Renal cortical epithelial cell (primary cell): ENCODE measurements around the gene KDM4C. TPM values are rescaled to one million over a fixed set of nuclear protein-coding genes. Genes with fewer than 3 reads are reported as not detected.

Experiments
- DNase-seq: peaks from one replicate; pipeline ENCODE4 v3.0.0-alpha.2; 2011; ENCODE audit warnings: low read depth
- total RNA-seq: library from RNA; depleted of rRNA; stranded (reverse); fragments of >200 nt; gene quantifications from 2 replicates; pipeline ENCODE4 v1.2.3, GENCODE V29; 2014

The KDM4C gene
- total RNA-seq, 1 donor from 2014 or later, result 52.4 TPM

GRCh38 chr9:7042124-7042523 lies 284.4 kb downstream of the KDM4C start:
- DNase-seq, result peak; percentile 34

- peak; percentile 38 for DNase-seq
Observed at GRCh38 chr9:7045361-7045760, 287.6 kb downstream of the KDM4C start.

DNA sequence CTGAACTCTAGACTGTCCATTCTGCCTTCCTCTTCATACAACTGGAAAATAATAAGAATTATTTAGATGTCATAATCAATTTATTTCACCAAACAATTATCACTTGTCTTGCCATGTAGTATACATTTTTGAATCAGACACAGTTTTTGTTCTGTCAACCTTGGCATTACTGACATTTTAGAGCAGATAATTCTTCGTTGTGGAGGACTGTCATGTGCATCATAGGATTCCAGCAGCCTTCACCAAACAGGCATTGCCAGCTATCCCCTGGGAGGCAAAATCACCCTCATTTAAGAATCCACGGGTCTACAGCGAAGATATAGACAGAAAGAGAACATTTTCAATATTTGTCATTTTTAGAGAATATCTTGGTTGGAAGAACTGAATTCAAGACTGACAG lies 293.9 kb downstream of the KDM4C start:
- no peak for DNase-seq

DNA sequence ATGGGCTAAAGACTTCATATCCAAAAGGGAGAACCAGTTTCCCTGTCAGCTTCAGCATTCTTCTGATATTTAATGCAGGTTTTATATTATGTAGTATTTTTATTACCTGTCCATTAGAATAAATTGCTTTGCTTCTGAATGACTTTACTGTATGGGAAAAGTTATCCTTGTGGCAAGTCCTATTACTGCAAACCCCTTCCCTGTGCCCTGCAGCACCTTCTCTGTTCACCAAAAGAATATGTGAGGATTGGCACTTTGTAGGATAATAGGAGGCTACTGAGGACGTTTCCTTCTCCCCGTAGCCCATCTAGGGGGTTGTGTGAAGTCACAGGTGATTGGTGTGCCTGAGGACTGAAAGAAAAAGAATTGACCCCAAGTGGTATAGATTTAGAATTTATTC lies 296.1 kb downstream of the KDM4C start:
- DNase-seq, result no peak

- DNase-seq, result no peak
Observed at GRCh38 chr9:7055171-7055903, 297.6 kb downstream of the KDM4C start.

- no peak for DNase-seq
Observed at GRCh38 chr9:7056254-7056653, 298.5 kb downstream of the KDM4C start.

GRCh38 chr9:7058473-7058872 lies 300.7 kb downstream of the KDM4C start:
- no peak for DNase-seq

- DNase-seq, result no peak
Observed at GRCh38 chr9:7067169-7067568, 309.4 kb downstream of the KDM4C start.

- DNase-seq, result no peak
Observed at GRCh38 chr9:7071916-7072315, 314.1 kb downstream of the KDM4C start.

DNA sequence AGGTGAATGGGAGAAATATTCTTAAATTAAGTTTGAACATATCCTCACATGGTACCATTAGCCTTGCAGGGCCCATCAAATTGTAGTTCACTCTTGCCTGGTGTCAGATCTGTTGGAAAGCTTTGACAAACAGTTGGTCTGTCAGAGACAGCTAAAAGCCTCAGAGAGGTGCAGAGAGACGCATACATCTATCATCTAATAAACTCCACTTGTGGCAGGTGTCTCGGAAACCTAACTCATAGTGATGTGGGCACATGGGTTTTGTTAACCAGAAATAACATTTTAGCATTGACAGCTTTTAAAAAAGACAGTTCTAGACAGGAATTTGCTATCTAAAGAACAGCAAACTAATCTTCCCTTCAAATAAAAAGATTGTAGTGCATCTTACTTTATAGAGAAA lies 315.9 kb downstream of the KDM4C start:
- DNase-seq, result no peak

GRCh38 chr9:7075154-7075553 lies 317.4 kb downstream of the KDM4C start:
- DNase-seq, result no peak

- DNase-seq, result no peak
Observed at GRCh38 chr9:7079051-7079450, 321.3 kb downstream of the KDM4C start.

GRCh38 chr9:7081065-7081600 lies 323.4 kb downstream of the KDM4C start:
- DNase-seq, result no peak

GRCh38 chr9:7083192-7083591 lies 325.4 kb downstream of the KDM4C start:
- no peak for DNase-seq

DNA sequence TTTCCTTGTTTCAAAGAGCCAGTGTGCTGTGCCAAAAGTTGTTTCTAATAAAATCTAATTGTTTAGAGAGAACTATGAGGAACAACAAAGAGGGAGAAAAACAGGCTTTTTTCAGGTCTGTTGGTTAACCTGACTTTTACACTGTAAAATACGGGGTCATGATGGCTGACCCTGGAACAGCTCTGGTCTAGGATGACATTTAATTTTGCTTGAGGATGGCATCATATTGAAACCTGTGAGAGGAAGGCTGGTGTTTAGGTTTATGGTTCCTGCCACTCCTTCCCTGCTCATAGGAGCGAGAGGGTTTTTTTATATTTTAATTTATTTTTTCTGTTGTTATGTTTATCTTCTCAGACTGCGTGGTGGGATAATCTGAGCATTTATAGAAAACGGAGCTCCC lies 327.6 kb downstream of the KDM4C start:
- no peak for DNase-seq

GRCh38 chr9:7086389-7086788 lies 328.6 kb downstream of the KDM4C start:
- DNase-seq, result no peak

DNA sequence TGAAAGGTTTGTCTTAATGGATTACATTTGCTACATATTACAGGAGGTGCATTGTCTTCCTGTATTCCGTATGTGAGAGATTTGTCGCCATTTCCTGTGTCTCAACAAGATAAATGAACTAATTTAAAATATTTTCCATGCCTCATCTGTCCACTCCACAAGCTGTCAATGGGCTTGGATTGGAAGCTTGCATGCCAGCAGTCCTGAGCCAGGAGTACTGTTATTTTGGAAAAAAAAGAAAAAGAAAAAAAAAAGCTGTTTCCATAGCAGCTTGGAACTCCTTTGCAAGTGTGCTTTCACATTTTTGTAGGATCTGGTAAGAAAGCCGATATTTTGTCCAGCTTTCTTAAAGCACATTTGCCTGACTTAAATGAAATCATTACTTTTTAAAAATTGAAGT lies 330.8 kb downstream of the KDM4C start:
- no peak for DNase-seq

DNA sequence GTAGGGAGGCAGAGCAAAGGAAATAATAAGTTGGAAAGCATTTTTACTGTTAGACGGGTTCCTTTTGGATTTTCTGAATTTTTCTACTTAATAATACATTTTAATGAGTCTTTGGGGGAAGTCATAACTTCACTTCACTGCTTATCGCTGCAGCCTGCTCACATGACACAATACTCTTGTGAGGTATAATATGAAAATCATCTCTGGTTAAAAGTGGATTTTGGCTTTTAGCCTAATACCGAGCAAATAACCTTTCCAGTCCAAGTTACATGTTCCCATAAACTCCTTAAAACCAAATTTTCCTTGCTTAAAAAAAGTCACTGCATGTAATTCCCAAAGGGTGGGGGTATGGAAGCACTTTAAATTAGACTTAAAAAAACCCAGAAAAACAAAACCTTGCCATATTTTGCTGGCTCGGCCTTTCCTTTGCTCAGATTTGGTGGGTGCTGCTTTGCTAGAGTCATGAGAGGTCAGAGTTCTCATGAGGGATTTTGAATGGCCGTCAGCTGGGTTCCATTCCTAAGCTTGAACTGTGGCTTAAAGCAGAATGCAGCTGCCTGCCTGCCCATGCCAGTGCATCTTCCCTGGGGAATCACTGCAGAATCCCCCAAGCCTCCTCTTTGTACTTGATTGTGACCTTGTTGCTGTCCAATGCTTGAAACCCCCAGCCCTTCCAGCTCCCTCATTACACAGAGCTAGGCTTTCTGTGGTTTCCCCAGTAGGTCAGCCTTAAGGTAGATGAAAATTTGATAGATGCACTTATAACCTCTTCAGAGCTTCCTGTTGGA lies 331.8 kb downstream of the KDM4C start:
- no peak for DNase-seq

GRCh38 chr9:7093040-7093439 lies 335.3 kb downstream of the KDM4C start:
- DNase-seq, result no peak

DNA sequence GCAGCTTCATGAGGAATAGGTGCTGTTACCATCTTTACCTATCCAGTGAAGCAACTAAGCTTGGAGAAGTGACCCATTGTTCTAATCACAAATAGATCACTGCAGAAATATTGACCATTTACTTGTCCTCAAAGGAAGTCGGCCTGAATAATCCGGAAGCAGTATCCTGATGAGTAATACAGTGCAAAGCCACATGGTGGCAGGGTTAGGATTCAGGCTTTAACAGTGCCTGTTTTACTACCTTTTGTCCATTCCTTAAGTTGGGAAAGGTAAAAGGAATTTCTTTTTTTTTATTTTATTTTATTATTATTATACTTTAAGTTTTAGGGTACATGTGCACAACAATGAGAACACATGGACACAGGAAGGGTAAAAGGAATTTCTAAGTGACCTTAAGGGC lies 336.3 kb downstream of the KDM4C start:
- DNase-seq, result peak; percentile 32

DNA sequence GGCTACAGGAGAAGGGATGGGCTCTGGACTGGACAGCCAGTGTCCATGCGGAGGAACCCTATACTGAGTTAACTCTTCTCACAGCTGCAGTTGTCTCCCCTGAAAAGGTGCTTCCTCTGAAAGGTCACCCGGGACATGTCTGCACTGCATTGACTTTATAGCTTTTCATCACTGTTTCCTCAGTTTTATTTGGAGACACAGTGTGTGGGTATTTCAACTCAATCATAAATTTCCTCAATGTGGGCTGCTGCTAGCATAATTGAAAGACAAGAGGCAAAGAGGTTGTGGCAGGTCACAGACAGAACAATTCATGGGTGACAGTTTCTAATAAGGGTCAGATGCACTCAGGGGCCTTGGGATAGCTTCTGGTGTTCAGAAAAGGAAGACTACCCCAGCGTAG lies 336.8 kb downstream of the KDM4C start:
- DNase-seq, result no peak

DNA sequence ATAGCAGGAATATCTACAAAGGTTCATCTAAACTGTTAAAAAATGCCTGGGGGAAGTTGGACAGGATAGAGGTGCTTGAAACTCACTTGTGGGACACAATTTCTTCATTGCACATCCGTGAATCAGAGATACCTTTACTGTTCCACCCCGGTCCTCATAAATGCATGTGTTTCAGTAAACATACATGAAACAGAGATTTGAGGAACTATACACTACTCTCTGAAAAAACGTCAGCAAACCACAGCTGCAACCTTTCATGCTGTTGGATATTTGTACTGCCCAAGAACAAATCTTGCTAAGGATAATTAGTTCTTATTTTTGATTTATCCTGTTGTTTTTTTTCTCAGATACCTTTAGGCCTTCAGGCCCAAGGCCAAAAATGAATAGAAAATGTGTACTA lies 337.3 kb downstream of the KDM4C start:
- DNase-seq, result no peak

- DNase-seq, result no peak
Observed at GRCh38 chr9:7097040-7097715, 339.4 kb downstream of the KDM4C start.
